Activated T-cell treated with anti-CD3 and anti-CD28 coated beads for 1 hour (primary cell): ENCODE measurements around the gene CACNA1H.
"Not testable (repeated sequence)": the region's sequence is repeated elsewhere in the genome, so short reads cannot be mapped to it uniquely, and the experiment has no call there.

Experiments
- DNase-seq: peaks from one replicate; pipeline ENCODE4 v3.0.0-alpha.2; 2020; ENCODE audit warnings: low read depth

The CACNA1H gene

GRCh38 chr16:1255276-1256122 lies 102.6 kb downstream of the CACNA1H start, which contains the start of gene TPSD1:
Gene TPSD1, plus strand, starts transcription at chr16:1256069. Its CDS starts 212 bp downstream, at chr16:1256281.
- DNase-seq, result not testable (repeated sequence)

GRCh38 chr16:1256296-1256873 lies 103.5 kb downstream of the CACNA1H start:
- DNase-seq, result not testable (repeated sequence)

- DNase-seq, result no peak
These were observed 104.0 kb downstream of the CACNA1H start for GRCh38 chr16:1256874-1257322.

GRCh38 chr16:1257561-1258224 lies 104.8 kb downstream of the CACNA1H start:
- no peak for DNase-seq

GRCh38 chr16:1258225-1258600 lies 105.3 kb downstream of the CACNA1H start:
- no peak for DNase-seq

GRCh38 chr16:1258906-1259759 lies 106.2 kb downstream of the CACNA1H start:
- no peak for DNase-seq

- no peak for DNase-seq
These were observed 106.8 kb downstream of the CACNA1H start for GRCh38 chr16:1259760-1260068.

- DNase-seq, result no peak
These were observed 107.3 kb downstream of the CACNA1H start for GRCh38 chr16:1260101-1260680.

GRCh38 chr16:1261131-1261892 lies 108.4 kb downstream of the CACNA1H start:
- no peak for DNase-seq

- DNase-seq, result no peak
These were observed 109.4 kb downstream of the CACNA1H start for GRCh38 chr16:1262210-1262845.

GRCh38 chr16:1262846-1263221 lies 109.9 kb downstream of the CACNA1H start:
- no peak for DNase-seq

- DNase-seq, result no peak
These were observed 110.9 kb downstream of the CACNA1H start for GRCh38 chr16:1263591-1264344.

- DNase-seq, result no peak
These were observed 111.6 kb downstream of the CACNA1H start for GRCh38 chr16:1264345-1265089.

- no peak for DNase-seq
These were observed 112.3 kb downstream of the CACNA1H start for GRCh38 chr16:1265090-1265630.

GRCh38 chr16:1265826-1266225 lies 112.9 kb downstream of the CACNA1H start:
- DNase-seq, result no peak

- not testable (repeated sequence) for DNase-seq
These were observed 116.5 kb downstream of the CACNA1H start for GRCh38 chr16:1269418-1269817.

- DNase-seq, result no peak
These were observed 118.4 kb downstream of the CACNA1H start for GRCh38 chr16:1271380-1271723.
